Astrocyte of the hippocampus (primary cell): ENCODE measurements around the gene TMEM212.
"Not testable (repeated sequence)": the region's sequence is repeated elsewhere in the genome, so short reads cannot be mapped to it uniquely, and the experiment has no call there.

Source experiments
- DNase-seq: peaks from one replicate; pipeline ENCODE4 v3.0.0; 2011; ENCODE audit warnings: low read depth, low spot score

The TMEM212 gene

GRCh38 chr3:171890398-171890797, 47.2 kb downstream of the TMEM212 start:
- DNase-seq = peak; percentile 19

GRCh38 chr3:171892457-171892856, 49.3 kb downstream of the TMEM212 start:
- no peak for DNase-seq

GRCh38 chr3:171895291-171895690, 52.1 kb downstream of the TMEM212 start:
- no peak for DNase-seq

- no peak for DNase-seq
Observed at GRCh38 chr3:171895900-171896299, 52.8 kb downstream of the TMEM212 start.

GRCh38 chr3:171896316-171896715, 53.2 kb downstream of the TMEM212 start:
- DNase-seq = no peak

- no peak for DNase-seq
Observed at GRCh38 chr3:171898192-171898591, 55.0 kb downstream of the TMEM212 start.

- no peak for DNase-seq
Observed at GRCh38 chr3:171900446-171900845, 57.3 kb downstream of the TMEM212 start.

GRCh38 chr3:171901615-171902312, 58.6 kb downstream of the TMEM212 start:
- DNase-seq = no peak

- no peak for DNase-seq
Observed at GRCh38 chr3:171904829-171905228, 61.7 kb downstream of the TMEM212 start.

- not testable (repeated sequence) for DNase-seq
Observed at GRCh38 chr3:171906503-171906902, 63.4 kb downstream of the TMEM212 start.

- no peak for DNase-seq
Observed at GRCh38 chr3:171906951-171907676, 64.0 kb downstream of the TMEM212 start.

GRCh38 chr3:171907761-171908160, 64.6 kb downstream of the TMEM212 start:
- DNase-seq = no peak

GRCh38 chr3:171908731-171909130, 65.6 kb downstream of the TMEM212 start:
- no peak for DNase-seq
